Measurements from ENCODE around the gene RAB31.
A peak's percentile ranks its signal among the peaks of the same experiment; 100 is the strongest.

Gene RAB31

GRCh38 chr18:9739516-9739915 is 31.4 kb downstream of the RAB31 start:
- no peak for DNase-seq

- no peak for DNase-seq
These were observed 32.0 kb downstream of the RAB31 start for GRCh38 chr18:9740071-9740470.

- no peak for DNase-seq
These were observed 33.3 kb downstream of the RAB31 start for GRCh38 chr18:9741406-9741792.

GRCh38 chr18:9741793-9742523 is 33.9 kb downstream of the RAB31 start:
- DNase-seq: no peak

- no peak for DNase-seq
These were observed 34.5 kb downstream of the RAB31 start for GRCh38 chr18:9742524-9743131.

- DNase-seq: no peak
These were observed 35.3 kb downstream of the RAB31 start for GRCh38 chr18:9743200-9744016.

- no peak for DNase-seq
These were observed 38.9 kb downstream of the RAB31 start for GRCh38 chr18:9746958-9747357.

- DNase-seq: no peak
These were observed 41.5 kb downstream of the RAB31 start for GRCh38 chr18:9749611-9750010.

GRCh38 chr18:9750112-9750511 is 42.0 kb downstream of the RAB31 start:
- DNase-seq: no peak

- peak; percentile 34 for DNase-seq
These were observed 42.7 kb downstream of the RAB31 start for GRCh38 chr18:9750606-9751304.

- DNase-seq: no peak
These were observed 43.4 kb downstream of the RAB31 start for GRCh38 chr18:9751371-9752031.

- DNase-seq: no peak
These were observed 45.7 kb downstream of the RAB31 start for GRCh38 chr18:9753846-9754245.

GRCh38 chr18:9755110-9755509 is 47.0 kb downstream of the RAB31 start:
- no peak for DNase-seq

GRCh38 chr18:9755615-9756014 is 47.5 kb downstream of the RAB31 start:
- DNase-seq: peak; percentile 59

- DNase-seq: no peak
These were observed 48.3 kb downstream of the RAB31 start for GRCh38 chr18:9756271-9756932.

GRCh38 chr18:9756933-9757470 is 48.9 kb downstream of the RAB31 start:
- DNase-seq: no peak

GRCh38 chr18:9757827-9758621 is 49.9 kb downstream of the RAB31 start:
- no peak for DNase-seq

- no peak for DNase-seq
These were observed 50.5 kb downstream of the RAB31 start for GRCh38 chr18:9758624-9759075.

- no peak for DNase-seq
These were observed 52.5 kb downstream of the RAB31 start for GRCh38 chr18:9760641-9761040.

- DNase-seq: peak; percentile 32
These were observed 54.4 kb downstream of the RAB31 start for GRCh38 chr18:9762526-9762925.

- no peak for DNase-seq
These were observed 55.1 kb downstream of the RAB31 start for GRCh38 chr18:9763157-9763556.
